Chondrocyte (in vitro differentiated cells): ENCODE results near the gene ISL2. TPM values are rescaled to one million over a fixed set of nuclear protein-coding genes. Genes with fewer than 3 reads are reported as not detected.

Experiments
- DNase-seq: peaks from one replicate; pipeline ENCODE4 v3.0.0; 2021; ENCODE audit warnings: mixed read lengths, low spot score
- H3K27ac Mint-ChIP-seq: one replicate; pipeline ENCODE4 v1.8.0; 2021; ENCODE audit warnings: mild to moderate bottlenecking, moderate library complexity, mixed read lengths; ENCODE audit not compliant: unreplicated experiment
- H3K27me3 Mint-ChIP-seq: 2 replicates; pipeline ENCODE4 v1.8.0; 2021; ENCODE audit warnings: low read depth, mixed read lengths
- H3K36me3 Mint-ChIP-seq: 2 replicates; pipeline ENCODE4 v1.8.0; 2021; ENCODE audit warnings: low read depth, mixed read lengths
- H3K4me1 Mint-ChIP-seq: 2 replicates; pipeline ENCODE4 v1.8.0; 2021; ENCODE audit warnings: low read depth, mild to moderate bottlenecking, mixed read lengths
- H3K4me3 Mint-ChIP-seq: one replicate; pipeline ENCODE4 v1.8.0; 2021; ENCODE audit warnings: mild to moderate bottlenecking, moderate library complexity, mixed read lengths; ENCODE audit not compliant: unreplicated experiment
- H3K9me3 Mint-ChIP-seq: 2 replicates; pipeline ENCODE4 v1.8.0; 2021; ENCODE audit warnings: low read depth, mixed read lengths
- CTCF ChIP-seq: fragments of 200-600 bp; sonication (generic); IDR thresholded peaks from 2 replicates; pipeline ENCODE4 v1.5.0; 2021; ENCODE audit warnings: antibody characterized with exemption, mild to moderate bottlenecking, moderate library complexity
- total RNA-seq: library from RNA; stranded (reverse); gene quantifications from 3 replicates; pipeline ENCODE4 v1.2.1, GENCODE V29; 2021

Gene ISL2
- total RNA-seq, 1 donor from 2014 or later, result not detected

DNA sequence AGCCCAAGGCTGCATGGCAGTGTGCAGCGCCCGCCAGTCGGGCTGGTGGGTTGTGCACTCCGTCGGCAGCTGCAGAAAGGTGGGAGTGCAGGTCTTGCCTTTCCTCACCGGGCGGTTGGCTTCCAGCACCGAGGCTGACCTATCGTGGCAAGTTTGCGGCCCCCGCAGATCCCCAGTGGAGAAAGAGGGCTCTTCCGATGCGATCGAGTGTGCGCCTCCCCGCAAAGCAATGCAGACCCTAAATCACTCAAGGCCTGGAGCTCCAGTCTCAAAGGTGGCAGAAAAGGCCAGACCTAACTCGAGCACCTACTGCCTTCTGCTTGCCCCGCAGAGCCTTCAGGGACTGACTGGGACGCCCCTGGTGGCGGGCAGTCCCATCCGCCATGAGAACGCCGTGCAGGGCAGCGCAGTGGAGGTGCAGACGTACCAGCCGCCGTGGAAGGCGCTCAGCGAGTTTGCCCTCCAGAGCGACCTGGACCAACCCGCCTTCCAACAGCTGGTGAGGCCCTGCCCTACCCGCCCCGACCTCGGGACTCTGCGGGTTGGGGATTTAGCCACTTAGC is 4.3 kb downstream of the ISL2 start:
- Mint-ChIP-seq H3K36me3 (peaks cover 6% of the 10 kb centered on the region), H3K9me3 (no peaks in the 10 kb centered on the region), H3K4me1 (peaks cover 45% of the 10 kb centered on the region), H3K27me3 (peaks cover 74% of the 10 kb centered on the region), H3K27ac (no peak overlapping the region), H3K4me3 (peak overlapping the region; percentile 69)
- DNase-seq, result no peak
- TF ChIP-seq CTCF, result peak; percentile 42

DNA sequence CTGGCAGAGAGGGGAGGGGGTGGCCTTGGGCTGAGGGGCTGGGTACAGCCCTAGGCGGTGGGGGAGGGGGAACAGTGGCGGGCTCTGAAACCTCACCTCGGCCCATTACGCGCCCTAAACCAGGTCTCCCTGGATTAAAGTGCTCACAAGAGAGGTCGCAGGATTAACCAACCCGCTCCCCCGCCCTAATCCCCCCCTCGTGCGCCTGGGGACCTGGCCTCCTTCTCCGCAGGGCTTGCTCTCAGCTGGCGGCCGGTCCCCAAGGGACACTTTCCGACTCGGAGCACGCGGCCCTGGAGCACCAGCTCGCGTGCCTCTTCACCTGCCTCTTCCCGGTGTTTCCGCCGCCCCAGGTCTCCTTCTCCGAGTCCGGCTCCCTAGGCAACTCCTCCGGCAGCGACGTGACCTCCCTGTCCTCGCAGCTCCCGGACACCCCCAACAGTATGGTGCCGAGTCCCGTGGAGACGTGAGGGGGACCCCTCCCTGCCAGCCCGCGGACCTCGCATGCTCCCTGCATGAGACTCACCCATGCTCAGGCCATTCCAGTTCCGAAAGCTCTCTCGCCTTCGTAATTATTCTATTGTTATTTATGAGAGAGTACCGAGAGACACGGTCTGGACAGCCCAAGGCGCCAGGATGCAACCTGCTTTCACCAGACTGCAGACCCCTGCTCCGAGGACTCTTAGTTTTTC is 4.9 kb downstream of the ISL2 start:
- Mint-ChIP-seq H3K36me3 (peaks cover 6% of the 10 kb centered on the region), H3K4me3 (peak overlapping the region; percentile 56)
- TF ChIP-seq CTCF, result no peak

GRCh38 chr15:76342058-76342381 is 5.4 kb downstream of the ISL2 start:
- H3K27me3 Mint-ChIP-seq, result peaks cover 70% of the 10 kb centered on the region
- H3K4me3 Mint-ChIP-seq, result peak overlapping the region; percentile 56

More for the DNA sequence above, 4.9 kb downstream of the ISL2 start:
- peaks cover 46% of the 10 kb centered on the region for H3K4me1 Mint-ChIP-seq
- H3K27me3 Mint-ChIP-seq, result peaks cover 73% of the 10 kb centered on the region
- H3K9me3 Mint-ChIP-seq, result no peaks in the 10 kb centered on the region
- DNase-seq, result no peak
- no peak overlapping the region for H3K27ac Mint-ChIP-seq

DNA sequence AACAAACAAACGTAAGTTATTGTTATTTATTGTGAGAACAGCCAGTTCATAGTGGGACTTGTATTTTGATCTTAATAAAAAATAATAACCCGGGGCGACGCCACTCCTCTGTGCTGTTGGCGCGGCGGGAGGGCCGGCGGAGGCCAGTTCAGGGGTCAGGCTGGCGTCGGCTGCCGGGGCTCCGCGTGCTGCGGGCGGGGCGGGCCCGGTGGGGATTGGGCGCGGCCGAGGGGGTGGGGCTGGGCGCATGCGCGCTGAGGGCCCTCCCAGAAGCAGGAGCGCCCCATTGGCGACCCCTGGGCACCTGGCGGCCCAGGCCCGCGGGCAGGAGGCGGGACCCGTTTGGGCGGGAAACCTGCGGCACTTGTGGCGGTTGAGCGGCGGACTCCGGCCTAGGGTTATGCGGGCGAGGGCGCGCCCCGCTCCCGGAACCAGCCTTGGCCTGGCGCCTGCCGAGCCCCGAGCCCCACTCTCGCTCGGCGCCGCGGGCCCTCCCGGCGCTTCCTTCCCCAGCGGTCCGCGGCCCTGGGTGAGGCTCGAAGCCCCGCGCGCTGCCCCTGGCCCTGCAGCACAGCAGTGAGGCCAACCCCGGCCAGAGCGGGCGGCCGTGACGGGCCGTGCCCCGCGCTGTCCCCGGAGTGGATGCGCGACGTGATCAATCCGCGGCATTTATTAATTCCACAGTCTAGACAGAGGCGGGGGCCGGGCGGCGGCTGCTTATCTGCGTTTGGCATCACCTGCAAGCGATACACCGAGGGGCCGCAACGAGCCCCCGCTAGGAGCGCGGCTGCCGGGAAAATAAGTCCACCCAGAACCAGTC is 6.0 kb downstream of the ISL2 start:
- H3K9me3 Mint-ChIP-seq, result no peaks in the 10 kb centered on the region
- H3K36me3 Mint-ChIP-seq, result peaks cover 5% of the 10 kb centered on the region
- H3K27ac Mint-ChIP-seq, result no peak overlapping the region
- peaks cover 35% of the 10 kb centered on the region for H3K4me1 Mint-ChIP-seq
- peaks cover 68% of the 10 kb centered on the region for H3K27me3 Mint-ChIP-seq
- DNase-seq, result no peak
- TF ChIP-seq CTCF, result peak; percentile 2
- no peak overlapping the region for H3K4me3 Mint-ChIP-seq

More at GRCh38 chr15:76342058-76342381, 5.4 kb downstream of the ISL2 start:
- H3K9me3 Mint-ChIP-seq, result no peaks in the 10 kb centered on the region
- H3K36me3 Mint-ChIP-seq, result peaks cover 5% of the 10 kb centered on the region
- H3K4me1 Mint-ChIP-seq, result peaks cover 41% of the 10 kb centered on the region
- no peak for DNase-seq
- TF ChIP-seq CTCF, result peak; percentile 12
- H3K27ac Mint-ChIP-seq, result no peak overlapping the region

DNA sequence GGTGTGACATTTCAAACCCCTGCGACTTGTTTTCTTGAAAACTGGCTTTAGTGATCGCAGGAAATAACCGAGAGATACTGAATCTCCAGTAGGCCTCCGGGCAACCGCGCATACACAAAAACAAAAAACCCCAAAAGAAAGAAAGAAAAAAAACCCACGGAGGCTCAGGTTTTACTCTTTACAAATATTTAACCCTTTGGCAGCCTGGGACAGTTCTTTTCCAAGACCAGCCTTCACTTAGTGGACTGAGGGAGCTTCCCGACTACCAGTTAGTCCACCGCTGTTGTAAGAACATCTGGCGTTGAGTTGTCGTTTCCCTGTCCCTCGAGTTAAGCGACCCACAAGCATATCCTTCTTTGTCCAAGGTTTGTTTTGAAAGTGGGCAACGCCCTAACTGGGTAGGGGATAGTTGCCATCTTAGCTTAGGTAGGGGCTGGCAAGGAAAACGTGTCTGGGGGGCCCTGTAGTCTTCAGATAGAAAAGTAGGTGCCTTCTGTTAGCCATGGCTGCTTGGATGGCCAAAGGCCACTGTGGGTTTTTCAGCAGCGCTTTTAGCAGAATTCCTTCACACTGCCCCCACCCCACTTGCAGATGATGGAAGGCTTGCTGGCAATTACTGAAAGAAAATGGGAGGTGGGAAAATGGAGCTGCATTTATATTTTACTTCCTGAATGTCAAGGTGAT is 6.9 kb downstream of the ISL2 start:
- Mint-ChIP-seq H3K9me3 (no peaks in the 10 kb centered on the region), H3K27me3 (peaks cover 74% of the 10 kb centered on the region), H3K4me1 (peaks cover 32% of the 10 kb centered on the region), H3K4me3 (no peak overlapping the region), H3K27ac (no peak overlapping the region), H3K36me3 (peaks cover 8% of the 10 kb centered on the region)
- TF ChIP-seq CTCF, result no peak
- DNase-seq, result no peak
